ENCODE measurements around the gene MDH2.
"Not testable (repeated sequence)": the region's sequence is repeated elsewhere in the genome, so short reads cannot be mapped to it uniquely, and the experiment has no call there.

Gene MDH2

GRCh38 chr7:76071316-76072242 is 23.7 kb downstream of the MDH2 start:
- Mint-ChIP-seq H3K36me3 (ENCODE audit: low read depth) (peaks cover 11% of the 10 kb centered on the region), H3K9me3 (peaks cover 6% of the 10 kb centered on the region), H3K4me1 (ENCODE audit: low read depth) (no peaks in the 10 kb centered on the region), H3K4me3 (no peak overlapping the region), H3K27ac (no peak overlapping the region), H3K27me3 (no peaks in the 10 kb centered on the region)
- no peak for DNase-seq

- H3K27ac Mint-ChIP-seq, result no peak overlapping the region
- peaks cover 6% of the 10 kb centered on the region for H3K9me3 Mint-ChIP-seq
- H3K4me3 Mint-ChIP-seq, result no peak overlapping the region
These were observed 24.6 kb downstream of the MDH2 start for GRCh38 chr7:76072243-76073148.

GRCh38 chr7:76073335-76073990 is 25.6 kb downstream of the MDH2 start:
- Mint-ChIP-seq H3K9me3 (peaks cover 6% of the 10 kb centered on the region), H3K27me3 (no peaks in the 10 kb centered on the region), H3K27ac (no peak overlapping the region), H3K4me3 (no peak overlapping the region), H3K4me1 (ENCODE audit: low read depth) (peaks cover 7% of the 10 kb centered on the region), H3K36me3 (ENCODE audit: low read depth) (no peaks in the 10 kb centered on the region)
- no peak for DNase-seq

More at GRCh38 chr7:76072243-76073148, 24.6 kb downstream of the MDH2 start:
- no peaks in the 10 kb centered on the region for H3K27me3 Mint-ChIP-seq
- H3K4me1 Mint-ChIP-seq (ENCODE audit: low read depth), result peaks cover 4% of the 10 kb centered on the region
- H3K36me3 Mint-ChIP-seq (ENCODE audit: low read depth), result peaks cover 3% of the 10 kb centered on the region
- DNase-seq, result no peak

- Mint-ChIP-seq H3K4me3 (no peak overlapping the region), H3K9me3 (peaks cover 6% of the 10 kb centered on the region), H3K36me3 (ENCODE audit: low read depth) (no peaks in the 10 kb centered on the region), H3K4me1 (ENCODE audit: low read depth) (peaks cover 7% of the 10 kb centered on the region), H3K27me3 (no peaks in the 10 kb centered on the region), H3K27ac (no peak overlapping the region)
- no peak for DNase-seq
These were observed 26.5 kb downstream of the MDH2 start for GRCh38 chr7:76074306-76074971.

GRCh38 chr7:76074972-76075370 is 27.1 kb downstream of the MDH2 start:
- no peak for DNase-seq

GRCh38 chr7:76076995-76077394 is 29.1 kb downstream of the MDH2 start:
- H3K27ac Mint-ChIP-seq, result no peak overlapping the region
- H3K36me3 Mint-ChIP-seq (ENCODE audit: low read depth), result no peaks in the 10 kb centered on the region
- peaks cover 6% of the 10 kb centered on the region for H3K9me3 Mint-ChIP-seq
- no peak for DNase-seq
- H3K27me3 Mint-ChIP-seq, result peaks cover 3% of the 10 kb centered on the region
- no peak overlapping the region for H3K4me3 Mint-ChIP-seq
- peaks cover 7% of the 10 kb centered on the region for H3K4me1 Mint-ChIP-seq (ENCODE audit: low read depth)

More at GRCh38 chr7:76074972-76075370, 27.1 kb downstream of the MDH2 start:
- Mint-ChIP-seq H3K27me3 (no peaks in the 10 kb centered on the region), H3K4me1 (ENCODE audit: low read depth) (peaks cover 7% of the 10 kb centered on the region), H3K36me3 (ENCODE audit: low read depth) (no peaks in the 10 kb centered on the region), H3K4me3 (no peak overlapping the region), H3K27ac (no peak overlapping the region), H3K9me3 (peaks cover 6% of the 10 kb centered on the region)

- H3K9me3 Mint-ChIP-seq, result peaks cover 6% of the 10 kb centered on the region
- H3K36me3 Mint-ChIP-seq (ENCODE audit: low read depth), result no peaks in the 10 kb centered on the region
- DNase-seq, result no peak
- no peak overlapping the region for H3K27ac Mint-ChIP-seq
- peaks cover 7% of the 10 kb centered on the region for H3K4me1 Mint-ChIP-seq (ENCODE audit: low read depth)
- no peak overlapping the region for H3K4me3 Mint-ChIP-seq
- H3K27me3 Mint-ChIP-seq, result peaks cover 5% of the 10 kb centered on the region
These were observed 29.5 kb downstream of the MDH2 start for GRCh38 chr7:76077435-76077834.

- Mint-ChIP-seq H3K36me3 (ENCODE audit: low read depth) (no peaks in the 10 kb centered on the region), H3K9me3 (peaks cover 3% of the 10 kb centered on the region), H3K4me1 (ENCODE audit: low read depth) (peaks cover 7% of the 10 kb centered on the region), H3K27me3 (peaks cover 6% of the 10 kb centered on the region), H3K4me3 (no peak overlapping the region), H3K27ac (no peak overlapping the region)
- DNase-seq, result no peak
These were observed 32.3 kb downstream of the MDH2 start for GRCh38 chr7:76080204-76080603.

DNA sequence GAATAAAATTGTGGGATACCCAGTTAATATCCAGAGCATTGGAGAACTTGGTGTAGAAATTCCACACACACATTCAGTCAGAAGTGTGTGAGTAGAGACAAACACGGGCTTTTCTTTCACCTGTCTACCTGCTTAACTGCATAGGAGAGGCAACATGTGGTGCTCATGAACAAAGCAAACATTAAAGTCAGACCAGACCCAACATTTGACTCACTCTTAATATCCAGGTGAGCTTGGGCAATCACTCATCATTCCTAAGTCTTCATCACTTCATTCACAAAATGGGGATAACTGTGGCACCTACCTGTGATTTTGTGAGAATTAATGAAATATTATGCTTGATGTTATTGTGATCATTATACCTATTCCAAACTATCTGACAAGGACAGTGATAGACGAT is 36.2 kb downstream of the MDH2 start:
- DNase-seq; H3K9me3 Mint-ChIP-seq; H3K4me3 Mint-ChIP-seq; H3K27me3 Mint-ChIP-seq; H3K4me1 Mint-ChIP-seq (ENCODE audit: low read depth); H3K36me3 Mint-ChIP-seq (ENCODE audit: low read depth); H3K27ac Mint-ChIP-seq: not testable (repeated sequence)

DNA sequence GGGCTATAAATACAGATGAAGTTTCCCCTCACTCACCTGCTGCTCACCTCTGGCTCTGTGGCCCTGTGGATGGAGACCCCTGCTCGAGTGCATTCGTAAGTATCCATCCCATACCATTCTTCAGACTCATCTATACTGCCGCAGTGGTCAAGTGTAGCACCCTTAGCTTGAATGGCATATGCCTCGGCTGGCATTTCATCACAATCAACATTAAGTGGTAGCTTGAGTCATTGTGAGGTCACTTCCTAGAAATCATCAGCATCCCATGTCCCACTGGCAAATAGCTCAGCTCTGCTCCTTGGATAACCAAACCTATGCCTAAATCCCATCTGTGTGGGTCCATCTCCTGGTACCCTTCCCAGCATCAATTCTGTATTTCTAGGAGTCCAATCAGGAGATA is 38.2 kb downstream of the MDH2 start:
- Mint-ChIP-seq H3K27me3 (peaks cover 9% of the 10 kb centered on the region), H3K27ac (no peak overlapping the region), H3K9me3 (no peaks in the 10 kb centered on the region), H3K4me1 (ENCODE audit: low read depth) (no peaks in the 10 kb centered on the region), H3K36me3 (ENCODE audit: low read depth) (no peaks in the 10 kb centered on the region), H3K4me3 (no peak overlapping the region)
- DNase-seq, result no peak

DNA sequence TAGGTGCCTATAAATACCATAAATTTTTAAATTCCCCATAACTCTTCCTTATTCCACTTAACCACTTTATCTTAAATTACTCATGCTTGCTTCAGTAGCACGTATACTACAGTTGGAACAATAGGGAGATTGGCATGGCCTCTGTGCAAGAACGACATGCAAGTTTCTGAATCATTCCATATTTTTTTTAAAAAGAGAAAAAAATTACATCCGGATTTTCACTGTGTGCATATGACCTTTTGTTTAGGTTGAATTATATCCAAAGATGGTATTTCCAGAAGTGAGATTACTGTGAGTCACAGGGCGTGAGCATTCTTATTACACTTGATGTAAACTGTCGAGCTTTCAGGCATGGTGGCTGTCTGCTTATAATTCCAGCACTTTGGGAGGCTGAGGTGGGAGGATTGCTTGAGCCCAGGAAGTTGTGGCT is 39.5 kb downstream of the MDH2 start:
- not testable (repeated sequence) for H3K4me3 Mint-ChIP-seq; H3K27ac Mint-ChIP-seq; H3K36me3 Mint-ChIP-seq (ENCODE audit: low read depth); DNase-seq; H3K9me3 Mint-ChIP-seq; H3K27me3 Mint-ChIP-seq; H3K4me1 Mint-ChIP-seq (ENCODE audit: low read depth)

DNA sequence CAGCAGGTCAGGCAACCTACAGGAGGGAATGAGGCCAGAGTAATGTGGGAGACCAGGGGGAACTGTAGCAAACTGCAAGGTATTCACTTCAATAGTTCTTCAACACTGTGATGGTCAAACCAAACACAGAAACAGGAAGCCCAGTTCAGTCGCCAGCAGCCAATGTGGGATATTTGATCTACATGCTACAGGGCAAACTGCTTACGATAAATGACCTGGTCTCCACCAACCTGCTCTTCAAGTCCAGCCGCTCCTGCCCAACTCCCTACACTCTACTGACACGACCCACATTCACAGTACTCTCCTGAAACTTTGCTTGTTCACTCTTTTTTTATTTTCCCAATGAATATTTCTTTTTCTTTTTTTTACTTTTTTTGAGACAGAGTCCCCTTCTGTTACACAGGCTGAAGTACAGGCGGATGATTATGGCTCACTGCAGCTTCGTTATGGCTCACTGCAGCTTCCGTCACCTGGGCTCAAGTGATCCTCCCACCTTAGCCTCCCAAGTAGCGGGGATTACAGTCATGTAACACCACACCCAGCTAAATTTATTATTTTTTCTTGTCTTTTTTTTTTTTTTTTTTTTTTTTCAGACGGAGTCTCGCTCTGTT is 42.1 kb downstream of the MDH2 start:
- Mint-ChIP-seq H3K36me3 (ENCODE audit: low read depth) (no peaks in the 10 kb centered on the region), H3K27me3 (peaks cover 3% of the 10 kb centered on the region), H3K27ac (no peak overlapping the region), H3K4me1 (ENCODE audit: low read depth) (no peaks in the 10 kb centered on the region), H3K9me3 (no peaks in the 10 kb centered on the region), H3K4me3 (no peak overlapping the region)
- no peak for DNase-seq

DNA sequence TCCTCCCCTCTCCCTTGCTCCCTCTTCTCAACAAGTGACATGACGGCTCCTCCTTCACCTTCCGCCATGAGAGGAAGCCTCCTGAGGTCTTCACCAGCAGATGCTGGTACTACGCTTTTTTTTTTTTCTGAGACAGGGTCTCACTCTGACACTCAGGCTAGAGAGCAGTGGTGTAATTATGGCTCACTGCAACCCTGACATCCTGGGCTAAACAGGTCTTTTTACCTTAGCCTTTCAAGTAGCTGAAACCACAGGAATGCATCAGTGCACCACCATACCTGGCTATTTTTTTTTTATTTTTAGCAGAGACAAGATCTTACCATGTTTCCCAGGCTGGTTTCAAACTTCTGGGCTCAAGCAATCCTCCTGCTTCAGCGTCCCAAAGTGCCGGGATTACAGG is 43.6 kb downstream of the MDH2 start:
- no peaks in the 10 kb centered on the region for H3K27me3 Mint-ChIP-seq
- no peaks in the 10 kb centered on the region for H3K36me3 Mint-ChIP-seq (ENCODE audit: low read depth)
- no peak for DNase-seq
- no peak overlapping the region for H3K4me3 Mint-ChIP-seq
- H3K4me1 Mint-ChIP-seq (ENCODE audit: low read depth), result no peaks in the 10 kb centered on the region
- no peaks in the 10 kb centered on the region for H3K9me3 Mint-ChIP-seq
- no peak overlapping the region for H3K27ac Mint-ChIP-seq

DNA sequence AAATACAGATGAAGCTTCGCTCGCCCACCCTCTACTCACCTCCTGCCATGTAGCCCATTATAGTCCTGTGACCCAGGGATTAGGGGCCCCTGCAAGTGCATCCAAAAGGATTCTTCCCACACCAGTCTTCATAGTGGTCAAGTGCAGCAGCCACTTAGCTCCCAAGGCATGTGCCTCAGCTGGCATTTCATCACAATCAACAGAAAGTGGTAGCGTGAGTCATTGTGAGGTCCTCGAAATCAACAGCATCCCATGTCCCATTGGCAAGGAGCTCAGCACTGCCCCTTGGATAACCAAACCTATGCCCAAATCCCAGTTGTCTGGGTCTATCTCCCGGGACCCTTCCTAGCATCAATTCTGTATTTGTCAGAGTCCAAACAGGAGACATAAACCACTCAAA is 45.6 kb downstream of the MDH2 start:
- DNase-seq; H3K36me3 Mint-ChIP-seq (ENCODE audit: low read depth); H3K9me3 Mint-ChIP-seq; H3K4me3 Mint-ChIP-seq; H3K27me3 Mint-ChIP-seq; H3K4me1 Mint-ChIP-seq (ENCODE audit: low read depth); H3K27ac Mint-ChIP-seq: not testable (repeated sequence)
